Adipose tissue (tissue), 3 donors: ENCODE results near the gene B4GALT5. TPM values are rescaled to one million over a fixed set of nuclear protein-coding genes. Genes with fewer than 3 reads are reported as not detected.
"Not testable (repeated sequence)": the region's sequence is repeated elsewhere in the genome, so short reads cannot be mapped to it uniquely, and the experiment has no call there.

ENCODE experiments used
- H3K27ac ChIP-seq: one replicate; pipeline ENCODE4 v1.5.1; 2013; ENCODE audit warnings: low read depth, low read length
- WGBS, 3 donors: extraction: QIAGEN DNeasy Blood & Tissue Kit; methylation state at CpG; one replicate each; pipeline ENCODE4 v1.1.7; 2013; 5-methylcytosine and 5-hydroxymethylcytosine counted together
- polyA plus RNA-seq, 3 donors: library from polyadenylated mRNA; stranded (reverse); fragments of 200-250 nt; gene quantifications; one replicate each; pipeline ENCODE4 v1.2.3, GENCODE V29; 2013
- donor health status: healthy with polysubstance abuse.
- donor health status: Bipolar disorder and iron deficiency.
- donor health status: healthy.

B4GALT5 gene
- polyA plus RNA-seq, 3 donors = 8.7 to 48.2 (median 22.7) TPM

GRCh38 chr20:49707118-49707517, 6.6 kb downstream of the B4GALT5 start:
- WGBS, 3 donors = 53 to 74% (median 57%) methylated on average over 3 of the region's 3 CpGs

GRCh38 chr20:49706630-49707091, 7.0 kb downstream of the B4GALT5 start:
- 44 to 53% (median 49%) methylated on average over 5 of the region's 5 CpGs for WGBS, 3 donors
- H3K27ac ChIP-seq = no peak overlapping the region

More at GRCh38 chr20:49707118-49707517, 6.6 kb downstream of the B4GALT5 start:
- H3K27ac ChIP-seq = no peak overlapping the region

GRCh38 chr20:49705893-49706292, 7.8 kb downstream of the B4GALT5 start:
- not testable (repeated sequence) for H3K27ac ChIP-seq
- WGBS, 3 donors = 81 to 90% (median 84%) methylated on average over 5 of the region's 5 CpGs

GRCh38 chr20:49705358-49705757, 8.3 kb downstream of the B4GALT5 start:
- no peak overlapping the region for H3K27ac ChIP-seq
- WGBS, 3 donors = 60 to 86% (median 73%) methylated on average over 4 of the region's 4 CpGs

- no peak overlapping the region for H3K27ac ChIP-seq
- WGBS, 3 donors = 53 to 75% (median 65%) methylated on average over 1 of the region's 1 CpG
Observed at GRCh38 chr20:49704932-49705336, 8.7 kb downstream of the B4GALT5 start.

GRCh38 chr20:49701916-49702315, 11.8 kb downstream of the B4GALT5 start:
- no peak overlapping the region for H3K27ac ChIP-seq
- WGBS, 3 donors = 81 to 88% (median 84%) methylated on average over 8 of the region's 8 CpGs

- no peak overlapping the region for H3K27ac ChIP-seq
- WGBS, 3 donors = 27 to 37% (median 30%) methylated on average over 5 of the region's 5 CpGs
Observed at GRCh38 chr20:49701241-49701790, 12.4 kb downstream of the B4GALT5 start.

- WGBS, 3 donors = 53 to 84% (median 57%) methylated on average over 7 of the region's 7 CpGs
- no peak overlapping the region for H3K27ac ChIP-seq
Observed at GRCh38 chr20:49700411-49701185, 13.1 kb downstream of the B4GALT5 start.

- 50 to 72% (median 63%) methylated on average over 6 of the region's 6 CpGs for WGBS, 3 donors
- no peak overlapping the region for H3K27ac ChIP-seq
Observed at GRCh38 chr20:49699200-49699992, 14.3 kb downstream of the B4GALT5 start.

GRCh38 chr20:49698477-49698876, 15.2 kb downstream of the B4GALT5 start:
- 72 to 90% (median 74%) methylated on average over 5 of the region's 5 CpGs for WGBS, 3 donors
- H3K27ac ChIP-seq = no peak overlapping the region

GRCh38 chr20:49697071-49697470, 16.6 kb downstream of the B4GALT5 start:
- no peak overlapping the region for H3K27ac ChIP-seq
- 43 to 94% (median 87%) methylated on average over 6 of the region's 6 CpGs for WGBS, 3 donors

- 30 to 53% (median 44%) methylated on average over 2 of the region's 2 CpGs for WGBS, 3 donors
- H3K27ac ChIP-seq = no peak overlapping the region
Observed at GRCh38 chr20:49696594-49696993, 17.1 kb downstream of the B4GALT5 start.

- no peak overlapping the region for H3K27ac ChIP-seq
- WGBS, 3 donors = 56 to 82% (median 73%) methylated on average over 3 of the region's 3 CpGs
Observed at GRCh38 chr20:49695830-49696229, 17.8 kb downstream of the B4GALT5 start.

- no peak overlapping the region for H3K27ac ChIP-seq
Observed at GRCh38 chr20:49694450-49695071, 19.1 kb downstream of the B4GALT5 start.

GRCh38 chr20:49693435-49694171, 20.1 kb downstream of the B4GALT5 start:
- H3K27ac ChIP-seq = no peak overlapping the region
- WGBS, 3 donors = 56 to 84% (median 78%) methylated on average over 5 of the region's 5 CpGs

More at GRCh38 chr20:49694450-49695071, 19.1 kb downstream of the B4GALT5 start:
- 48 to 73% (median 68%) methylated on average over 2 of the region's 2 CpGs for whole genome bisulfite sequencing, 3 donors

GRCh38 chr20:49692941-49693340, 20.7 kb downstream of the B4GALT5 start:
- no peak overlapping the region for H3K27ac ChIP-seq
- 48 to 71% (median 71%) methylated on average over 3 of the region's 3 CpGs for WGBS, 3 donors

- no peak overlapping the region for H3K27ac ChIP-seq
- 90 to 97% (median 95%) methylated on average over 5 of the region's 5 CpGs for WGBS, 3 donors
Observed at GRCh38 chr20:49691818-49692568, 21.7 kb downstream of the B4GALT5 start.
